GM10248 (cell line): Measurements from ENCODE around the gene NUP42.

Experiments used
- CTCF ChIA-PET: fragments of 300-600 bp; sonication (Branson Sonifier 250); formaldehyde crosslinking; extraction: SDS; loops from one replicate; lab custom pipeline; 2021; ENCODE audit warnings: antibody characterized with exemption; lab: Yijun Ruan, JAX
- POLR2A ChIA-PET: fragments of 350-650 bp; sonication (Branson Sonifier 250); formaldehyde crosslinking; extraction: SDS; loops from one replicate; lab custom pipeline; 2020; ENCODE audit warnings: antibody characterized with exemption; lab: Yijun Ruan, JAX
- DNase-seq: peaks from one replicate; pipeline ENCODE4 v3.0.0; 2012; ENCODE audit errors: extremely low spot score
- TF ChIP-seq, protein P1 (sequence below): IDR thresholded peaks from 2 replicates; pipeline ENCODE4 v1.5.1; 2012; ENCODE audit warnings: mild to moderate bottlenecking, low read depth; ENCODE audit errors: extremely low read depth, missing control alignments, control extremely low read depth

The NUP42 gene

GRCh38 chr7:23200331-23200730 lies 18.5 kb downstream of the NUP42 start:
- ChIA-PET CTCF (interaction anchor here (0.9 to 1.1 kb wide), 2 partner anchors 11 to 26 kb away, joined by 3 read pairs; no protein-coding TSS in a partner anchor), POLR2A (no interaction called here)
- TF ChIP-seq, protein P1, sequence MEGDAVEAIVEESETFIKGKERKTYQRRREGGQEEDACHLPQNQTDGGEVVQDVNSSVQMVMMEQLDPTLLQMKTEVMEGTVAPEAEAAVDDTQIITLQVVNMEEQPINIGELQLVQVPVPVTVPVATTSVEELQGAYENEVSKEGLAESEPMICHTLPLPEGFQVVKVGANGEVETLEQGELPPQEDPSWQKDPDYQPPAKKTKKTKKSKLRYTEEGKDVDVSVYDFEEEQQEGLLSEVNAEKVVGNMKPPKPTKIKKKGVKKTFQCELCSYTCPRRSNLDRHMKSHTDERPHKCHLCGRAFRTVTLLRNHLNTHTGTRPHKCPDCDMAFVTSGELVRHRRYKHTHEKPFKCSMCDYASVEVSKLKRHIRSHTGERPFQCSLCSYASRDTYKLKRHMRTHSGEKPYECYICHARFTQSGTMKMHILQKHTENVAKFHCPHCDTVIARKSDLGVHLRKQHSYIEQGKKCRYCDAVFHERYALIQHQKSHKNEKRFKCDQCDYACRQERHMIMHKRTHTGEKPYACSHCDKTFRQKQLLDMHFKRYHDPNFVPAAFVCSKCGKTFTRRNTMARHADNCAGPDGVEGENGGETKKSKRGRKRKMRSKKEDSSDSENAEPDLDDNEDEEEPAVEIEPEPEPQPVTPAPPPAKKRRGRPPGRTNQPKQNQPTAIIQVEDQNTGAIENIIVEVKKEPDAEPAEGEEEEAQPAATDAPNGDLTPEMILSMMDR: no peak
- DNase-seq: no peak

GRCh38 chr7:23204241-23204640 lies 22.4 kb downstream of the NUP42 start:
- ChIA-PET POLR2A (no interaction called here), CTCF (interaction anchor here (1.3 to 2.5 kb wide), 4 partner anchors 10 to 69 kb away, joined by 4 to 10 read pairs (median 6); no protein-coding TSS in a partner anchor)
- DNase-seq: no peak
- TF ChIP-seq, protein P1: no peak

GRCh38 chr7:23205577-23205908 lies 23.7 kb downstream of the NUP42 start:
- DNase-seq: no peak
- ChIA-PET CTCF (interaction anchor here (0.8 to 2.5 kb wide), 6 partner anchors 9 to 68 kb away, joined by 3 to 10 read pairs (median 4); no protein-coding TSS in a partner anchor), POLR2A (no interaction called here)
- TF ChIP-seq, protein P1: no peak

- no peak for DNase-seq
- TF ChIP-seq, protein P1: no peak
- ChIA-PET POLR2A (no interaction called here), CTCF (interaction anchor here (0.8 to 2.5 kb wide), 6 partner anchors 8 to 67 kb away, joined by 3 to 10 read pairs (median 4); no protein-coding TSS in a partner anchor)
Observed at GRCh38 chr7:23205909-23206767, 24.3 kb downstream of the NUP42 start.

DNA sequence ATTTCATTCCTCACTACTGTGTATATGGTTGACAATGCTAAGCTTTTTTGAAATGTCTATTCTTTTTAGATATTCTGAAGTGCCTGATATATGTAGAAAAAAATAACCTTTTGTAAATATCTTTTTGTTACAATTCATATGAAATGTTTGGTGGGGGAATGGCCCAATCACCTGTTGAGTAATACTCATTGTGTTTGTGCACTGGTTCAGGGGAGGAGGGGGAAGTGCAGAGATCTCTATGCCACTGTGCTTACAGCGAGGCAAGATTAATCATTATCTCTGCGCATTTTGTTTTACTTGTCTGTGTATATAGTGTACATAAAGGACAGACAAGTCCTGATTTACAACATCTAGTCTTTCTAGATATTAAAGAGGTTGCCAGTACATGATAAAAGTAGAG lies 25.2 kb downstream of the NUP42 start:
- ChIA-PET POLR2A (no interaction called here), CTCF (interaction anchor here (1.2 kb wide), 1 partner anchor 11 kb away, joined by 5 read pairs; no protein-coding TSS in a partner anchor)
- TF ChIP-seq, protein P1: no peak
- DNase-seq: no peak

- ChIA-PET CTCF (no interaction called here), POLR2A (no interaction called here)
- TF ChIP-seq, protein P1: no peak
- DNase-seq: no peak
Observed at GRCh38 chr7:23207884-23208283, 26.0 kb downstream of the NUP42 start.
